PC-9 (cell line): Measurements from ENCODE around the gene GAP43. TPM values are rescaled to one million over a fixed set of nuclear protein-coding genes. Genes with fewer than 3 reads are reported as not detected.

ENCODE experiments used
- BruUV-seq: library from RNA; stranded (reverse); fragments of 400-500 nt; replicated peaks from 2 replicates; lab custom pipeline; 2021; lab: Mats Ljungman, UMichigan
- CTCF ChIA-PET: fragments of 300-600 bp; sonication (Branson Sonifier 250); formaldehyde crosslinking; loops from one replicate; lab custom pipeline; 2022; ENCODE audit warnings: antibody characterized with exemption; lab: Charles Lee
- POLR2A ChIA-PET: fragments of 300-600 bp; sonication (Branson Sonifier 250); formaldehyde crosslinking; loops from one replicate; lab custom pipeline; 2022; ENCODE audit warnings: antibody characterized with exemption; ENCODE audit not compliant: unreplicated experiment; lab: Charles Lee
- DNase-seq, 2 experiments: peaks; one replicate each; pipeline versions ENCODE4 v3.0.0 to v3.0.0-alpha.2; 2015 to 2022; ENCODE audit warnings: mixed read lengths in 1 of 2
- H2AFZ ChIP-seq: fragments of 200-600 bp; sonication (generic); 2 replicates; pipeline ENCODE4 v1.8.1; 2017; ENCODE audit warnings: antibody characterized with exemption
- H3F3A ChIP-seq: fragments of 200-600 bp; sonication (generic); 2 replicates; pipeline ENCODE4 v1.8.1; 2017; ENCODE audit warnings: antibody characterized with exemption, mild to moderate bottlenecking, low read depth; ENCODE audit not compliant: insufficient read depth
- H3K27ac ChIP-seq: fragments of 200-600 bp; sonication (generic); 2 replicates; pipeline ENCODE4 v1.6.1; 2016; ENCODE audit warnings: mixed run types
- H3K27me3 ChIP-seq: fragments of 200-600 bp; sonication (generic); 2 replicates; pipeline ENCODE4 v1.6.1; 2016; ENCODE audit warnings: low read depth, mixed run types; ENCODE audit not compliant: insufficient read depth
- H3K36me3 ChIP-seq: fragments of 200-600 bp; sonication (generic); 2 replicates; pipeline ENCODE4 v1.6.1; 2016; ENCODE audit warnings: low read depth, mixed run types
- H3K4me1 ChIP-seq: fragments of 200-600 bp; sonication (generic); replicated peaks from 2 replicates; pipeline ENCODE4 v1.6.1; 2016; ENCODE audit warnings: mixed run types; ENCODE audit not compliant: insufficient read depth
- H3K4me2 ChIP-seq: fragments of 200-600 bp; sonication (generic); 2 replicates; pipeline ENCODE4 v1.6.1; 2017; ENCODE audit warnings: mixed run types
- H3K4me3 ChIP-seq: fragments of 200-600 bp; sonication (generic); 2 replicates; pipeline ENCODE4 v1.6.1; 2016; ENCODE audit warnings: mixed run types
- H3K79me2 ChIP-seq: fragments of 200-600 bp; sonication (generic); 2 replicates; pipeline ENCODE4 v1.6.1; 2017; ENCODE audit warnings: low read depth, mixed run types
- H3K9me2 ChIP-seq: fragments of 200-600 bp; sonication (generic); 2 replicates; pipeline ENCODE4 v1.8.1; 2017; ENCODE audit warnings: mild to moderate bottlenecking; ENCODE audit not compliant: insufficient read depth
- H3K9me3 ChIP-seq: fragments of 200-600 bp; sonication (generic); 2 replicates; pipeline ENCODE4 v1.8.1; 2016; ENCODE audit warnings: low read depth; ENCODE audit not compliant: insufficient read depth
- H4K20me1 ChIP-seq: fragments of 200-600 bp; sonication (generic); 2 replicates; pipeline ENCODE4 v1.8.1; 2017; ENCODE audit not compliant: insufficient read depth
- CTCF ChIP-seq: fragments of 200-600 bp; sonication (generic); conservative IDR thresholded peaks from 2 replicates; pipeline ENCODE4 v1.6.1; 2017; ENCODE audit warnings: mixed run types, antibody characterized with exemption, mild to moderate bottlenecking, moderate library complexity
- EZH2 ChIP-seq: fragments of 200-600 bp; sonication (generic); IDR thresholded peaks from 2 replicates; pipeline ENCODE4 v1.8.0; 2017; ENCODE audit warnings: antibody characterized with exemption, low read depth
- intact Hi-C: fragments of 100-400 bp; cut with micrococcal nuclease; formaldehyde crosslinking; loops from one replicate; pipeline ENCODE4 v1.10.0; 2022; ENCODE audit not compliant: unreplicated experiment
- total RNA-seq: library from RNA; stranded (reverse); gene quantifications from 2 replicates; pipeline ENCODE4 v1.2.3, GENCODE V29; 2021

The GAP43 gene
- total RNA-seq, 1 experiment from 2014 or later: not detected

- no peaks in the 10 kb centered on the region for H3K9me3 ChIP-seq
- ChIA-PET POLR2A (interaction anchor here (0.7 kb wide), 1 partner anchor 153 kb away, joined by 3 read pairs; no protein-coding TSS in a partner anchor), CTCF (no interaction called here)
- H3K36me3 ChIP-seq: no peaks in the 10 kb centered on the region
- no peak overlapping the region for H3K4me3 ChIP-seq
- no peaks in the 10 kb centered on the region for H3K79me2 ChIP-seq
- no peaks in the 10 kb centered on the region for H3F3A ChIP-seq
- no peaks in the 10 kb centered on the region for H4K20me1 ChIP-seq
- DNase-seq: no peak
- BruUV-seq: no TSS peak
- H3K4me1 ChIP-seq: no peaks in the 10 kb centered on the region
- no peak for TF ChIP-seq CTCF
- TF ChIP-seq EZH2: no peak
- intact Hi-C loops: loop anchor here (10.0 kb wide), 1 partner anchor 54 kb away; no protein-coding TSS in a partner anchor
- no peaks in the 10 kb centered on the region for H3K27me3 ChIP-seq
- H2AFZ ChIP-seq: no peak overlapping the region
- no peak overlapping the region for H3K4me2 ChIP-seq
- H3K9me2 ChIP-seq: no peaks in the 10 kb centered on the region
- no peak overlapping the region for H3K27ac ChIP-seq
These were observed 87.5 kb downstream of the GAP43 start for GRCh38 chr3:115710799-115711198.

- Histone ChIP-seq H3K27me3 (no peaks in the 10 kb centered on the region), H3K4me2 (no peak overlapping the region), H3K27ac (no peak overlapping the region), H3F3A (no peaks in the 10 kb centered on the region), H3K9me3 (no peaks in the 10 kb centered on the region), H3K4me1 (no peaks in the 10 kb centered on the region), H4K20me1 (no peaks in the 10 kb centered on the region), H2AFZ (no peak overlapping the region), H3K9me2 (no peaks in the 10 kb centered on the region), H3K36me3 (no peaks in the 10 kb centered on the region), H3K4me3 (no peak overlapping the region), H3K79me2 (no peaks in the 10 kb centered on the region)
- ChIA-PET POLR2A (no interaction called here), CTCF (no interaction called here)
- no TSS peak for BruUV-seq
- DNase-seq: no peak
- TF ChIP-seq CTCF: no peak
- TF ChIP-seq EZH2: no peak
- intact Hi-C loops: loop anchor here (10.0 kb wide), 1 partner anchor 52 kb away; no protein-coding TSS in a partner anchor
These were observed 89.6 kb downstream of the GAP43 start for GRCh38 chr3:115712871-115713270.

DNA sequence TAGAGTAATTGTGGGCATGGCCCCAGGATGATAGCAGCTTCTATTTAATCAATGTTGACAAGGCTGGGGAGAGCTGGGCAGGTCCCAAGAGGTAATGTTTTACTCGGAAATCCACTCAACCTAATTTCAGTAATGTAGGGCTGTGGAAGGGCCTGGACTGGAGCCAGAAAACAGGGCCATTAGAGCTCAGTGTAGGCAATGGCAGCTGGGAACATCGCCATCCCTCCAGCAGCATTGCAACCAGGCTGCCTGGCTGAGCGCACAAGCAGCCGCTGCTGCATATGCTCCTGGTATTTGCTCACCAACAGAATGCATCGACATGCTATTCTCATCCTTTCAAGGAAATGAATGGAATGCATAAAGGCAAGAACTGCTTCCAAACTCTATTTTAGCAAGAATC lies 90.0 kb downstream of the GAP43 start:
- Histone ChIP-seq H3K4me2 (no peak overlapping the region), H3K4me3 (no peak overlapping the region), H3K9me2 (no peaks in the 10 kb centered on the region), H3F3A (no peaks in the 10 kb centered on the region), H3K79me2 (no peaks in the 10 kb centered on the region), H3K27me3 (no peaks in the 10 kb centered on the region), H3K4me1 (no peaks in the 10 kb centered on the region), H3K9me3 (no peaks in the 10 kb centered on the region), H4K20me1 (no peaks in the 10 kb centered on the region), H3K36me3 (no peaks in the 10 kb centered on the region), H2AFZ (no peak overlapping the region), H3K27ac (no peak overlapping the region)
- no peak for DNase-seq
- POLR2A ChIA-PET: no interaction called here
- TF ChIP-seq EZH2 (no peak), CTCF (no peak)
- BruUV-seq: no TSS peak
- intact Hi-C loops: loop anchor here (10.0 kb wide), 1 partner anchor 52 kb away; no protein-coding TSS in a partner anchor
- CTCF ChIA-PET: no interaction called here
